Rectal smooth muscle tissue (tissue), 1 donor: ENCODE data around the gene ITGAX.
"Not testable (repeated sequence)": the region's sequence is repeated elsewhere in the genome, so short reads cannot be mapped to it uniquely, and the experiment has no call there.

Experiments
- H3K27ac ChIP-seq: one replicate; pipeline ENCODE4 v1.7.0; 2013; ENCODE audit warnings: low read depth, low read length, inconsistent platforms
- H3K27me3 ChIP-seq: one replicate; pipeline ENCODE4 v1.7.0; 2013; ENCODE audit warnings: low read length; ENCODE audit not compliant: control insufficient read depth, insufficient read depth
- H3K36me3 ChIP-seq: one replicate; pipeline ENCODE4 v1.7.0; 2013; ENCODE audit warnings: low read length; ENCODE audit not compliant: control insufficient read depth, insufficient read depth
- H3K4me1 ChIP-seq: one replicate; pipeline ENCODE4 v1.7.0; 2013; ENCODE audit warnings: low read length; ENCODE audit not compliant: control insufficient read depth, insufficient read depth
- H3K4me3 ChIP-seq: one replicate; pipeline ENCODE4 v1.7.0; 2013; ENCODE audit warnings: low read length
- H3K9ac ChIP-seq: one replicate; pipeline ENCODE4 v1.7.0; 2013; ENCODE audit warnings: low read length

Gene ITGAX

DNA sequence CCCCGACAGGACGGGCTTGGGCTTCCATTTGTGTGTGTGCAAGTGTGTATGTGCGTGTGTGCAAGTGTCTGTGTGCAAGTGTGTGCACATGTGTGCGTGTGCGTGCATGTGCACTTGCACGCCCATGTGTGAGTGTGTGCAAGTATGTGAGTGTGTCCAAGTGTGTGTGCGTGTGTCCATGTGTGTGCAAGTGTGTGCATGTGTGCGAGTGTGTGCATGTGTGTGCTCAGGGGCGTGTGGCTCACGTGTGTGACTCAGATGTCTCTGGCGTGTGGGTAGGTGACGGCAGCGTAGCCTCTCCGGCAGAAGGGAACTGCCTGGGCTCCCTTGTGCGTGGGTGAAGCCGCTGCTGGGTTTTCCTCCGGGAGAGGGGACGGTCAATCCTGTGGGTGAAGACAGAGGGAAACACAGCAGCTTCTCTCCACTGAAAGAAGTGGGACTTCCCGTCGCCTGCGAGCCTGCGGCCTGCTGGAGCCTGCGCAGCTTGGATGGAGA is 23.1 kb upstream of the ITGAX start:
- Histone ChIP-seq H3K36me3 (no peaks in the 10 kb centered on the region), H3K4me1 (no peaks in the 10 kb centered on the region), H3K9ac (no peak overlapping the region), H3K27me3 (peaks cover 21% of the 10 kb centered on the region), H3K27ac (no peak overlapping the region), H3K4me3 (no peak overlapping the region)

DNA sequence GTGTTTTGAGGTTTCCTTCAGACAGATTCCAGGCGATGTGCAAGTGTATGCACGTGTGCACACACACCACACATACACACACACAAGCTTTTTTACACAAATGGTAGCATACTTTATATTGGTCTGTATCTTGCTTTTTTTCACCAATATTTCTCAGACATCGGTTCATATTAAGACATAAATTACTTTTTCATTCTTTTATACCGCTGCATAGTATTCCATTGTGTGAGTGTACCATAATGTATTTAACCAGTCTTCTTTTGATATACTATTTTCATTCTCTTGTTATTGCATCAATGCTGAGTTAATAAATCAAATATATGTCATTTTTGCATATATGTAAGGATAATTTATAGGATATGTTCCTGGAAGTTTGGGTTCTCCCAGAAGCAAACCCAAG is 22.4 kb upstream of the ITGAX start:
- no peak overlapping the region for H3K27ac ChIP-seq
- H3K36me3 ChIP-seq, result no peaks in the 10 kb centered on the region
- H3K9ac ChIP-seq, result no peak overlapping the region
- peaks cover 21% of the 10 kb centered on the region for H3K27me3 ChIP-seq
- H3K4me1 ChIP-seq, result no peaks in the 10 kb centered on the region
- no peak overlapping the region for H3K4me3 ChIP-seq

DNA sequence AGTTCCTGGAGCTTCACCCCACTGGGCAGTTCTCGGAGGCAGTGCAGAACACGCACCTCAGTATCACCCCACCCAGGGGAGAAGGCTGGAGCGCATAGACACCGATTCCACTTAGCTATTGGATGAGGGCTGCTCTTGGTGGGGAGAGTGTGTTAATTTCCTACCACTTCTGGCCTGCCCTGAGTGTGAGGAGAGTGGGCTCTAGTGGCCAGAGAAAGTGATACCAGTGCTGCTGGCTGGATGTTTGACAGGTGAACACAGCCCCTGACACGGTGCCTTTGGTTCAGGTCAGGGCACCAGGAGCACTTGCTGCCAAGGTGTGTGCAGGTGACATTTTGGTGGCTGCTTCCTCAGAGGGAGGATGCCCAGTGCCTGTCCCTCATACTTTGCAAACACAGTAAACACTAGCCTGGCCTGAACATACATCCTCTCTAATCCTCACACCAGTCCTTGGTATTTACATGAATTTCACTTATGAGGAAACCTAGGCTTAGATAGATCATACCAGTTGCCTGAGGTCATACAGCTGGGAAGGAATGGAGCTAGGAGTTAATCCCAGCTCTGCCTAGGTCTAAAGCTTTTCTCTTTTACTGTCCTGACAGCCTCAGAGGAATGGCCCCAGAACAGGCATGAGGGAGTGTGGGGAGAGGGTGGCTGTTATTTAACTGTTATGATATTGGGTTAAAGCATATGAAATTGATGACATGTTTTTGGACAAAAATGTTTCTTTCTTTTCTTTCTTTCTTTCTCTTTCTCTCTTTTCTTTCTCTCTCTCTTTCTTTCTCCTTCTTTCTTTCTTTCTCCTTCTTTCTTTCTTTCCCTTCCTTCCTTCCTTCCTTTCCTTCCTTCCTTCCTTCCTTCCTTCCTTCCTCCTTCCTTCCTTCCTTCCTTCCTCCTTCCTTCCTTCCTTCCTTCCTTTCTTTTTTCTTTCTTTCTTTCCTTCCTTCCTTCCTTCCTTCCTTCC is 21.0 kb upstream of the ITGAX start:
- no peak overlapping the region for H3K4me3 ChIP-seq
- no peak overlapping the region for H3K9ac ChIP-seq
- H3K36me3 ChIP-seq, result no peaks in the 10 kb centered on the region
- H3K27ac ChIP-seq, result no peak overlapping the region
- no peaks in the 10 kb centered on the region for H3K4me1 ChIP-seq
- H3K27me3 ChIP-seq, result peaks cover 21% of the 10 kb centered on the region

DNA sequence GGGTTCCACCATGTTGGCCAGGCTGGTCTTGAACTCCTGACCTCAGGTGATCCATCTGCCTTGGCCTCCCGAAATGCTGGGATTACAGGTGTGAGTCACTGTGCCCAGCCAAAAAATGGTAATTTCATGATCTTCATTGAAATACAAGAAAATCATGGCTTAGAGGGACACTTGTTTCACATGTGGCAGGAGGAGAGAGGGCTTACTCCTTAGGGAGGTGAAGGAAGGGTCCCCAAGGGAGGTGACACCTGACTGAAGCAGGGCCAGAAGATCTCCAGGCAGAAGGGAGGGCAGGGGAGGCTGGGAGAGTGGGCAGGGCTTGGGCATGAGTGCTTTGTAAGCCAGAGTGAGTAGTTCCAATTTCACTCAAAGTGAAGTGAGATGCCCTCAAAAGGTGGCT is 20.0 kb upstream of the ITGAX start:
- Histone ChIP-seq H3K4me1 (no peaks in the 10 kb centered on the region), H3K4me3 (no peak overlapping the region), H3K27ac (no peak overlapping the region), H3K9ac (no peak overlapping the region), H3K27me3 (peaks cover 21% of the 10 kb centered on the region), H3K36me3 (no peaks in the 10 kb centered on the region)

DNA sequence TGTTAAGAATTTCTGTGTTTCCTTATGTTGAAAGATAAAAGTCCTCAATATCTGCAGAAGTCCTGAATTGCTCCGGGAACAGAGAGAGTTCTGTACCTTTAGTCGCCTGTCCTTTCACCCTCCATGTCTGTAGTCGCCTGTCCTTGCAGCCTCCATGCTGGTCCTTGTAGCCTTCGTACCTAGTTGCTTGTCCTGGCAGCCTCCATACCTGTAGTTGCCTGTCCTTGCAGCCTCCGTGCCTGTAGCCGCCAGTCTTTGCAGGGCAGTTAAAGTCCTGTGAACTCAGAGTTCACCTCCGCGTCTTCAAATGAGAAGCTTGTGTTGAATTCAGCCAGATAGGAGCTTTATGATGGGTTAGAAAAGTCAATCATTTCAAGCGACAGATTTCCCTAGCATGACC is 19.5 kb upstream of the ITGAX start:
- Histone ChIP-seq H3K27ac (no peak overlapping the region), H3K27me3 (peaks cover 17% of the 10 kb centered on the region), H3K4me1 (no peaks in the 10 kb centered on the region), H3K36me3 (no peaks in the 10 kb centered on the region), H3K9ac (no peak overlapping the region), H3K4me3 (no peak overlapping the region)

DNA sequence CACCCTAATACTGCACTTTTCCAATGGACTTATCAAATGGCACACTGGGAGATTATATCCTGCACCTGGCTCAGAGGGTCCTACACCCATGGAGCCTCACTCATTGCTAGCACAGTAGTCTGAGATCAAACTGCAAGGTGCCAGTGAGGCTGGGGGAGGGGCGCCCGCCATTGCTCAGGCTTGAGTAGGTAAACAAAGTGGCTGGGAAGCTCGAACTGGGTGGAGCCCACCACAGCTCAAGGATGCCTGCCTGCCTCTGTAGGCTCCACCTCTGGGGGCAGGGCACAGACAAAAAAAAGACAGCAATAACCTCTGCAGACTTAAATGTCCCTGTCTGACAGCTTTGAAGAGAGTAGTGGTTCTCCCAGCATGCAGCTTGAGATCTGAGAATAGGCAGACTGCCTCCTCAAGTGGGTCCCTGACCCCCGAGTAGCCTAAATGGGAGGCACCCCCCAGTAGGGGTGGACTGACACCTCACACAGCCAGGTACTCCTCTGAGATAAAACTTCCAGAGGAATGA is 16.8 kb upstream of the ITGAX start:
- H3K27ac ChIP-seq, H3K27me3 ChIP-seq, H3K36me3 ChIP-seq, H3K4me1 ChIP-seq, H3K4me3 ChIP-seq, H3K9ac ChIP-seq: not testable (repeated sequence)

DNA sequence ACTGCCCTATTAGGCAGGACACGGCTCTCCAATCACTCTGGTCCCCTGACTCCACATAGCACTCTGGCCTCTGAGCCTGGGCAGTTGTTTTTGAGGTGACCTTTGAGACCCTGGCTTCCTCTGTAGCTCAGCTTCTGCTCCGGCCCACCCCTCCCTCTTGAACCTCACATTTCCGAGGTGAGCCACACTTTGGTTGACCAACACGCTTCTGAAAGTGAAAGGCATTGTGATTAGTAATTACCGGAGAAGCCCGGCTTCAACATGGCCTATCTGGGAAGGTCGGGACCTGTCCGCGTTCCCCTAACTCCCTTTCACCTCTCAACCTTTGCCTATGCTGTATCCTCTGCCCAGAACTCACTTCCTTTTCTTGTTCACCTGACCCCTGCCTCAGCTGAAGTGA is 10.3 kb upstream of the ITGAX start:
- Histone ChIP-seq H3K4me3 (no peak overlapping the region), H3K9ac (no peak overlapping the region), H3K36me3 (no peaks in the 10 kb centered on the region), H3K4me1 (no peaks in the 10 kb centered on the region), H3K27ac (no peak overlapping the region), H3K27me3 (no peaks in the 10 kb centered on the region)

DNA sequence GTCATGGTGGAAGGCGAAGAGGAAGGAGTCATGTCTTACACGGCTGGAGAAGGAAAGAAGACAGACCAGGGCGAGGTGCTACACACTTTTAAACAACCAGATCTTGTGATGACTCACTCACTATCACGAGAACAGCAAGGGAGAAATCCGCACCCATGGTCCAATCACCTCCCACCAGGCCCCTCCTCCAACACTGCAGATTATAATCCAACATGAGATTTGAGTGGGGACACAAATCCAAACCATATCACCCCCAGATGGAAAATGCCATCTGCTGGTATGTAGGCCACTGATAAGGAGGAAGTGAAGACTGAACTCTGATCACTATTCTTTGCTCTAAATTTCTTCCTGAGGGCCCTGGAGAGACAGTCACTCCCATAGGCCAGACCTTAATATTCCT is 7.5 kb upstream of the ITGAX start:
- Histone ChIP-seq H3K36me3 (no peaks in the 10 kb centered on the region), H3K9ac (no peak overlapping the region), H3K4me1 (no peaks in the 10 kb centered on the region), H3K4me3 (no peak overlapping the region), H3K27me3 (no peaks in the 10 kb centered on the region), H3K27ac (no peak overlapping the region)

DNA sequence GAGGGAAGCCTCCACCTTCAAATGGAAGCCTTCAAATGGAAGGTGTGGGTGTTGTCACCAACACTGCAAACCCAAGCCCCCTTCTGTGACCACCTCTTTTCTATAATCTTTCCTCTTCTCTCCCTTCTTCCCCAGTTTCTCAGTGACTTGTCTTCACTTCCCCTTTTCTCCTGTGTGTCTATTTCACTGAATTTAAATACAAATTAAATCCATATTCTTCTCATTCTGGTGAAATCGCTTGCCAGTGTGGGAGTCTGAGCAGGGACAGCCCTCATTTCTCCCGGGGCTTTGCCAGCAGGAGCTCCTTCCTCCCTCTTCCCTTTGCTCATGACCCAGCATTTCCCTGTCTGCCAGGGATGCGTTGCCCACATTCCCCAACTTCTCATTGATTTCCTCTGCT is 6.4 kb upstream of the ITGAX start:
- H3K4me1 ChIP-seq, result no peaks in the 10 kb centered on the region
- H3K27me3 ChIP-seq, result no peaks in the 10 kb centered on the region
- H3K36me3 ChIP-seq, result no peaks in the 10 kb centered on the region
- no peak overlapping the region for H3K4me3 ChIP-seq
- H3K27ac ChIP-seq, result no peak overlapping the region
- no peak overlapping the region for H3K9ac ChIP-seq

DNA sequence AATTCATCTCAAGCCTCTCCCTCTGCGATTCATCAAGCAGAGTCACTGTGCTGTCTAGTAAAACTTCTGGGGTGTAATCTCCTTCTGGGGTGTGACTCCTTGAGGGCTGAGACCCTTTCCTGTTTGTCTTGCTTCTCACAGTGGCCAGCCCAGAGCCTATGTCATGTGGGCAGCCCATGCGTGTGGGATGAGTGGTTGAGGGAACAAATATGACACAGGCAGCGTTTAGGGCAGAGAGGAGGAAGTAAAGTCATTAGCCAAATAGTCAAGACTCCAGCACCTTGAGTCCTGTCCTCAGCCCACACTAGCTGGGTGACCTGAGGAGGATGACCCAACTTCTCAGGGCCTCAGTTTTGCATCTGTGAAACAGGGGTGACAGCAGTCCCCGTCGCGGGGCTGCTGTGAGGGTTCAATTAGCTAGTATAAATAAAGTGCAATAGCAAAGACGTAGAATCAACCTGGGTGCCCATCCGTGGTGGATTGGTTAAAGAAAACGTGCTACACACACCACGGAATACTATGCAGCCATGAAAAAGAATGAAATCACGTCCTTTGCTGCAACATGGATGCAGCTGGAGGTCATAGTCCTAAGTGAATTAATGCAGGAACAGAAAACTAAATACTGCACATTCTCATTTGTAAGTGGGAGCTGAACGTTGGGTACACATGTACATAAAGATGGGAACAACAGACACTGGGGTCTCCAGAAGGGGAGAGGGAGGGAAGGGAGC is 4.5 kb upstream of the ITGAX start:
- Histone ChIP-seq H3K9ac (no peak overlapping the region), H3K27me3 (no peaks in the 10 kb centered on the region), H3K4me3 (no peak overlapping the region), H3K4me1 (no peaks in the 10 kb centered on the region), H3K27ac (no peak overlapping the region), H3K36me3 (no peaks in the 10 kb centered on the region)

DNA sequence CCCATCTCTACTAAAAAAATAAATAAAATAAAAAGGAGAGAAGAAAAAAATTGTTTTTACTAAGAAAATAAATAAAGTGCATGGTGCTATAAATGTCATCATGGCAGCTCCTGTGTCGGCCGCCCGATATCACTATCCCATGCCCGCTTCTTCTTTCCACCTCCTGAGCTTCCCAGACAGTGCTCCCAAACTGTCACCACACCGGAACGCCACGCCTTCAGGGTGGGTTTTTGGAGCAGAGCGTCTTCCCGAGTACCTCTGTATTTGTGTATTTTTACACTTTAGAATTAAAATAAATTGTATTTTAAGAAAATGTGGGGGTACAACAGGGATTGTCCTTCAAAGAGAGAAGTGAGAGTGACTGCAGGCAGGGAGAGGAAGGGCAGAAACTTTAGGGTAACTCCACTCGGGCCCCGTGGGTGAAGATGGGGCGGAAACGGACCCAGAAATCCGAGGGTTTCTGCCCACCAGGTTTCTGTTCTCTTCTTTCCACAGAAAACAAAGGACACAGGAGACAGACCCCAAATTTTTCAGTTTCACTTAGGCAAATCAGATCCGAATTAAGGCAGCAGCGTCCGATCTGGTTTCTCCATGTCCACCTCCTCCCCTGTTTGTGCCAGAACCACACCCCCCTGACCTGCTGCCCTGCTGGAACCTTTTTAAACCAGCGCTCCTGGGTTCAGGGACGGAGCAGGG is 3.6 kb upstream of the ITGAX start:
- H3K27ac ChIP-seq, result no peak overlapping the region
- H3K36me3 ChIP-seq, result no peaks in the 10 kb centered on the region
- no peaks in the 10 kb centered on the region for H3K4me1 ChIP-seq
- no peak overlapping the region for H3K9ac ChIP-seq
- no peak overlapping the region for H3K4me3 ChIP-seq
- H3K27me3 ChIP-seq, result no peaks in the 10 kb centered on the region

DNA sequence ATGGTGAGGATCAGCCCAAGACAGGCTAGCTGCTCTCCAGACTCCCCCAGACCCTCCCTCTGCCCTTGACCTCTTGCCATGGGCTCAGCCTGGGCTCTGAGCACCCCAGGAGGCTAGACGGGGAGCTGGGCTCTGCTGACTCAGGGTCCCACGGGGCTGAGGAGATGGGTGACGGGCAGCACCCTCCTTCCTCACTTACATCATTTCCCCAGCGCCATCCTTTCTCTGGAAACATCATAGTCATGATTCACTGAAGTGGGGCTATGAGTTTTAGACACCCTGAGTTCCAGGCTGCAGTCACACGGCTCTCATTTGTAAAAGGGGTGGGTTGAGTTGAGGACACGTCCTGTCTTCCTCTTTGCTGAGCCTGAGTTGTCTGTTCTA is 3.0 kb upstream of the ITGAX start:
- Histone ChIP-seq H3K9ac (no peak overlapping the region), H3K27ac (no peak overlapping the region), H3K4me3 (no peak overlapping the region), H3K27me3 (no peaks in the 10 kb centered on the region), H3K4me1 (no peaks in the 10 kb centered on the region), H3K36me3 (no peaks in the 10 kb centered on the region)
